PC-9 (cell line): ENCODE measurements around the gene C1R.

Experiments used
- EZH2 ChIP-seq: fragments of 200-600 bp; sonication (generic); IDR thresholded peaks from 2 replicates; pipeline ENCODE4 v1.8.0; 2017; ENCODE audit warnings: antibody characterized with exemption, low read depth
- TF ChIP-seq, protein P1 (sequence below): fragments of 200-600 bp; sonication (generic); conservative IDR thresholded peaks from 2 replicates; pipeline ENCODE4 v1.6.1; 2017; ENCODE audit warnings: mixed run types, antibody characterized with exemption, mild to moderate bottlenecking, moderate library complexity

DNA sequence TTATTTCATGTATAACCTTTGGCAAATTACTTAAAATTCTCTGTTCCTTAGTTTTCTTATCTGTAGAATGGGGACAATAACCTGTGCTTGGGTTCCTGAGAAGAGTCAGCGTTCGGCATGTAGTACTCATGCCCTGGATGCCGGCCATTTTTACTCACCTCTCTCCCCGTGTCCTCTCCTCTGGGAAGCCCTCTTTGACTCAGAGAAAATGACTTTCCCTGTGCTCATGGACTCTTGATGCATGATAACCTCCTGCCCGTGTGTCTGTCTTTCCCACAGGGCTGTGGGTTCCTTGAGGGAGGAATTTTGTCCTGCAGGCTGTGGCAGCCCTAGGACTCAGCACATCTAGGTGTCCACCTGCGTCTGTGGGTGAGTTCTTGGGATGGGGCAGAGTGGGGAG is 22.6 kb upstream of the C1R start:
- TF ChIP-seq, protein P1, sequence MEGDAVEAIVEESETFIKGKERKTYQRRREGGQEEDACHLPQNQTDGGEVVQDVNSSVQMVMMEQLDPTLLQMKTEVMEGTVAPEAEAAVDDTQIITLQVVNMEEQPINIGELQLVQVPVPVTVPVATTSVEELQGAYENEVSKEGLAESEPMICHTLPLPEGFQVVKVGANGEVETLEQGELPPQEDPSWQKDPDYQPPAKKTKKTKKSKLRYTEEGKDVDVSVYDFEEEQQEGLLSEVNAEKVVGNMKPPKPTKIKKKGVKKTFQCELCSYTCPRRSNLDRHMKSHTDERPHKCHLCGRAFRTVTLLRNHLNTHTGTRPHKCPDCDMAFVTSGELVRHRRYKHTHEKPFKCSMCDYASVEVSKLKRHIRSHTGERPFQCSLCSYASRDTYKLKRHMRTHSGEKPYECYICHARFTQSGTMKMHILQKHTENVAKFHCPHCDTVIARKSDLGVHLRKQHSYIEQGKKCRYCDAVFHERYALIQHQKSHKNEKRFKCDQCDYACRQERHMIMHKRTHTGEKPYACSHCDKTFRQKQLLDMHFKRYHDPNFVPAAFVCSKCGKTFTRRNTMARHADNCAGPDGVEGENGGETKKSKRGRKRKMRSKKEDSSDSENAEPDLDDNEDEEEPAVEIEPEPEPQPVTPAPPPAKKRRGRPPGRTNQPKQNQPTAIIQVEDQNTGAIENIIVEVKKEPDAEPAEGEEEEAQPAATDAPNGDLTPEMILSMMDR, result no peak
- TF ChIP-seq EZH2, result no peak
